ENCODE data around the gene DLST. TPM values are rescaled to one million over a fixed set of nuclear protein-coding genes. Genes with fewer than 3 reads are reported as not detected.
A peak's percentile ranks its signal among the peaks of the same experiment; 100 is the strongest.

Gene DLST
- total RNA-seq, 4 donors from 2014 or later, result 79.1 to 190 (median 97.2) TPM

DNA sequence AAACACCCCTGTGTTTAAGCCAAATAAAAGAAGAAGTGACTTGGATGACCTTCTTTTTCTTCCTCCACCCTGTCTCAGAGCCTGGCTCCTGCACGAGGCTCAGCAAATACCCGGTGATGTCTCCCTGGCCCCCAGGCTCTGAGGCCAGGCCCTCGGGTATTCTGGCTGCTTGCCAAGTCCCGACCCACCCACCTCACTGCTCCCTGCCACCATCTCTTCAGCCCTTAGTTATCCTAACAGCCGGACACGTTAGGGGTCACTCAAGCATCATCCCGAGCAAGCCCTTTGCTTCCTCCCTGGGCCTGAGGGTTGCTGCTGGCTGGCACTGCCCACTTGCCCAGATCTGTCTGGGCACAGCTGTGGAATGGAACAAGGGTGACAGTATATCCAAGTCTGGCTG, 34.1 kb downstream of the DLST start:
- Histone ChIP-seq H3K36me3 (no peaks in the 10 kb centered on the region), H3K4me1 (peaks cover 67% of the 10 kb centered on the region), H3K4me3 (no peak overlapping the region), H3K27ac (no peak overlapping the region), H3K27me3 (no peaks in the 10 kb centered on the region), H3K9me3 (no peaks in the 10 kb centered on the region)
- DNase-seq (ENCODE audit: low spot score in 2 of 2), result no peak
- TF ChIP-seq EP300 (IDR thresholded peaks at IDR 0.05) (no peak), POLR2AphosphoS5 (IDR thresholded peaks at IDR 0.05) (no peak), POLR2A (IDR thresholded peaks at IDR 0.05) (no peak)
- TF ChIP-seq, protein P1, sequence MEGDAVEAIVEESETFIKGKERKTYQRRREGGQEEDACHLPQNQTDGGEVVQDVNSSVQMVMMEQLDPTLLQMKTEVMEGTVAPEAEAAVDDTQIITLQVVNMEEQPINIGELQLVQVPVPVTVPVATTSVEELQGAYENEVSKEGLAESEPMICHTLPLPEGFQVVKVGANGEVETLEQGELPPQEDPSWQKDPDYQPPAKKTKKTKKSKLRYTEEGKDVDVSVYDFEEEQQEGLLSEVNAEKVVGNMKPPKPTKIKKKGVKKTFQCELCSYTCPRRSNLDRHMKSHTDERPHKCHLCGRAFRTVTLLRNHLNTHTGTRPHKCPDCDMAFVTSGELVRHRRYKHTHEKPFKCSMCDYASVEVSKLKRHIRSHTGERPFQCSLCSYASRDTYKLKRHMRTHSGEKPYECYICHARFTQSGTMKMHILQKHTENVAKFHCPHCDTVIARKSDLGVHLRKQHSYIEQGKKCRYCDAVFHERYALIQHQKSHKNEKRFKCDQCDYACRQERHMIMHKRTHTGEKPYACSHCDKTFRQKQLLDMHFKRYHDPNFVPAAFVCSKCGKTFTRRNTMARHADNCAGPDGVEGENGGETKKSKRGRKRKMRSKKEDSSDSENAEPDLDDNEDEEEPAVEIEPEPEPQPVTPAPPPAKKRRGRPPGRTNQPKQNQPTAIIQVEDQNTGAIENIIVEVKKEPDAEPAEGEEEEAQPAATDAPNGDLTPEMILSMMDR (IDR thresholded peaks at IDR 0.05), result no peak
- WGBS, result 37% methylated on average over 7 of the region's 7 CpGs

DNA sequence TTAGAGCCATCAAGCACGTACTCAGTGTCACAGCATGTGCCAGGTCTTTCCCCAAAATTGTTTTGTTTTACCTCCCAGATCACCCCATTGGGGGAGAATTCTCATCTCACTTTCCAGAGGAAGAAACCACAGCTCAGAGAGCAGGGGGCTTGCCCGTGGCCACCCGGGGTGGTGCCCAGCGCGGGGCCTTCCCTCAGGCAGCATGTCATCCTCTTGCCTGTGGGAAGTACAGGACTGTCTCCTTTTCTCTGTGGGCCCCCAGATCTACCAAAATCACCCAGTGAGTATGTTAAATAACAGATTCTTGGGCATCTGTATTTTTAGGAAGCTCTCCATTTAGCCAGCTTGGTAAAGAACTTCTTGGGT, 35.4 kb downstream of the DLST start:
- Histone ChIP-seq H3K4me1 (peaks cover 59% of the 10 kb centered on the region), H3K9me3 (no peaks in the 10 kb centered on the region), H3K27ac (peak overlapping the region; percentile 21), H3K27me3 (no peaks in the 10 kb centered on the region), H3K4me3 (no peak overlapping the region), H3K36me3 (no peaks in the 10 kb centered on the region)
- no peak for TF ChIP-seq POLR2A (IDR thresholded peaks at IDR 0.05)
- no peak for TF ChIP-seq POLR2AphosphoS5 (IDR thresholded peaks at IDR 0.05)
- DNase-seq (ENCODE audit: low spot score in 2 of 2), result no peak
- 41% methylated on average over 4 of the region's 5 CpGs for WGBS

DNA sequence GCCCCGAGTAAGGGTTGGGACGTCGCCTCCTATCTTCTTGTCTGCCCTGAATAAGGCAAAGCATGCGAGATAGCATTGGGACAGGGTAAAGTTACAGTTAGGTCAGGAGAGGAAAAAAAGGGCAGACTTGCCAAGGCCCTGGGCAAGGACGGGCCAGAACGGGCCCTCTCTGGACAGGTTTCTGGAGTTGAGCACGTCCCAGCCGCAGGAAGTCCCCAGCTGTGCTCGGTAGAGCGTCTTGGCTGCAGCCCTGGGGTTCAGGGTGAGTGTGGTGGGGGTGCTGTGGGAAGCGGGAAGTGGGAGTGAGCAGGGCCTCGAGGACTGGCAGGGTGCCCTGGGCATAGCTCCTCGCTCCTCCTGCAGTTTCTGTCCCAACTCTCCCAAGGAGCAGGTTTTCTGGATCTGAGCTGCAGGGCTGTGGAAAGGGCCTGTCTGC, 35.9 kb downstream of the DLST start:
- peaks cover 62% of the 10 kb centered on the region for H3K4me1 ChIP-seq
- no peaks in the 10 kb centered on the region for H3K27me3 ChIP-seq
- H3K27ac ChIP-seq, result no peak overlapping the region
- no peaks in the 10 kb centered on the region for H3K36me3 ChIP-seq
- TF ChIP-seq POLR2A (IDR thresholded peaks at IDR 0.05), result no peak
- TF ChIP-seq, protein P1 (IDR thresholded peaks at IDR 0.05), result no peak
- no peak for TF ChIP-seq POLR2AphosphoS5 (IDR thresholded peaks at IDR 0.05)
- TF ChIP-seq EP300 (IDR thresholded peaks at IDR 0.05), result no peak
- H3K9me3 ChIP-seq, result no peaks in the 10 kb centered on the region
- WGBS, result 18% methylated on average over 13 of the region's 13 CpGs
- DNase-seq (ENCODE audit: low spot score in 2 of 2), result peak in 1 of 2 donors; percentile 83
- no peak overlapping the region for H3K4me3 ChIP-seq

DNA sequence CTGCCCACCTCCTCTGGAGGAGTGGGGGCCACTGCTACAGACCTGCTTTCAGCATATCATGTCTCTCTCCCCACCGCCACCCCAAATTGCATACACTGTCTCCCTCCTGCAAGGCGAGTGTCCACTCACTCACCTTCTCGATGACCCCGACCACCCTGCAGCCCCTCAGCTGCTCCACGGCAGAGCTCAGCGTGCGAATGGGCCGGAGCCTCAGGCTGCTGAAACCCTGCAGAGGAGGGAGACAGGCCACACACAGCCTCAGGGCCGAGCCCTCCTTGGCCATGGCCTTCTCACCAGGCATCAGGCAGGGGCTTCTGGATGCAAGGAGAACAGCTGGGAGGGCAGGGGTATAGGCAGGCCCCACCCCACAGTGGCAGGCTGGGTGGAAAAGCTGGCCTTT, 36.7 kb downstream of the DLST start:
- DNase-seq (ENCODE audit: low spot score in 2 of 2), result peak in 1 of 2 donors; percentile 53
- no peaks in the 10 kb centered on the region for H3K9me3 ChIP-seq
- H3K27ac ChIP-seq, result no peak overlapping the region
- H3K4me1 ChIP-seq, result peaks cover 67% of the 10 kb centered on the region
- no peak overlapping the region for H3K4me3 ChIP-seq
- WGBS, result 94% methylated on average over 9 of the region's 9 CpGs
- TF ChIP-seq, protein P1 (IDR thresholded peaks at IDR 0.05), result no peak
- TF ChIP-seq POLR2A (IDR thresholded peaks at IDR 0.05), result no peak
- TF ChIP-seq EP300 (IDR thresholded peaks at IDR 0.05), result no peak
- no peak for TF ChIP-seq POLR2AphosphoS5 (IDR thresholded peaks at IDR 0.05)
- no peaks in the 10 kb centered on the region for H3K36me3 ChIP-seq
- H3K27me3 ChIP-seq, result no peaks in the 10 kb centered on the region

DNA sequence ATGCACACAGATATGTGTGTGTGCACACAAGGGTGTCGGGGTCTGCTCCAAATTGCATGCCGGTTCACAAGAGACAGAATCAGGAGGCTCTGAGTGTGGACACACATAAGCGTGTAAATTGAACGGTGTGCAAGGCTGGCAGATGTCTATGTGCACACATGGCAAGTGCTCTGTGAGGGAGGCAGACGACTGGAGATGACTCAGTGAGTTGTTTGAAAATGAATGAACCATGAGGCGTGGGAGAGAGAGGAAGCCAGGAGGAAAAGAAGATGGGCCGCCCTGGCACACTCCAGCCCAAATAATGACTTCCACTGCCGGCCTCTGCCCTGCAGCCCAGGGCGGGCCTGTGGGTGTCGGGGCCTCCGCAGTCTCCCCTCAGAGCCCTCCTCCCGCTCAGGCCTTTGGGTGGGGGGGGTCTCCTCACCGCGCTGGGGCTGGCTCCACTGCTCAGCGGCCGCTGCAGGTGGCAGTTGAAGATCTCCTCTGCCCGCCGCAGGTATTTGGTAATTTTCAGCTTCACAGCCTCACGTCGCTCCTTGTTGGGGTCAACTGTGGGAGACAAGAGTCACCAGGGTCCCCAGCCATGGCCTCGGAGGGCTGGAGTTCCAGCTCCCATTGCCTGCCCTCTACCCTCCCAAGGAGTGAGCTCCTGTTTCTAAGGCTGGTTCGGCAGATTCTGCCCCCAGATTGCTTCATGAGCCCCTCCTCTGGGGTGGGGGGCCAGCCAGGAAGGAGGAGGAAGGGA, 37.9 kb downstream of the DLST start:
- Histone ChIP-seq H3K9me3 (no peaks in the 10 kb centered on the region), H3K27me3 (no peaks in the 10 kb centered on the region), H3K4me3 (no peak overlapping the region), H3K27ac (no peak overlapping the region), H3K36me3 (no peaks in the 10 kb centered on the region), H3K4me1 (peaks cover 58% of the 10 kb centered on the region)
- DNase-seq (ENCODE audit: low spot score in 2 of 2), result peak in 1 of 2 donors; percentile 39
- TF ChIP-seq EP300 (IDR thresholded peaks at IDR 0.05) (no peak), POLR2A (IDR thresholded peaks at IDR 0.05) (no peak), POLR2AphosphoS5 (IDR thresholded peaks at IDR 0.05) (no peak)
- TF ChIP-seq, protein P1 (IDR thresholded peaks at IDR 0.05), result no peak
- WGBS, result 74% methylated on average over 22 of the region's 22 CpGs

All from suprapubic skin (tissue), 4 donors.